Measurements from ENCODE around the gene ITPR1. TPM values are rescaled to one million over a fixed set of nuclear protein-coding genes. Genes with fewer than 3 reads are reported as not detected.

ITPR1 gene
- polyA plus RNA-seq, 1 donor, result 16.4 TPM

DNA sequence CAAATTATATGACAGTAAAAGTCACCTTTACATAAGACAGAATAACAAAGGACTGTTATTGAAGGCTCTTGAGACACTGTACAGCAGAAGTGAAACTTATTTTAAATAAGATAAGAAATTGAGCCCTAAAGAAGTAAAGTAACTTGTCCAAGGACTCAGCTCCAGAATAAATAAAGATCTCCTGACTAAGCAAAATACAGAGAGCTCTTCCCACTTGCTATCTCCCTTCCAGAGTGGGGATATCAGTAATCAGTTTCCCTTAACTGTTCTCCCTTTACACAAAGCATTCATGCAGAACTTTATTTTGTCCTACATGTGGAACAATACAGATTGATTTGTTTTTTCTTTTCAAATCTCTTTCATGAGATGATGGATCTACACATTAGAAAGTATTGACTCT, 356.6 kb downstream of the ITPR1 start:
- no peak for DNase-seq (ENCODE audit: low read depth)

DNA sequence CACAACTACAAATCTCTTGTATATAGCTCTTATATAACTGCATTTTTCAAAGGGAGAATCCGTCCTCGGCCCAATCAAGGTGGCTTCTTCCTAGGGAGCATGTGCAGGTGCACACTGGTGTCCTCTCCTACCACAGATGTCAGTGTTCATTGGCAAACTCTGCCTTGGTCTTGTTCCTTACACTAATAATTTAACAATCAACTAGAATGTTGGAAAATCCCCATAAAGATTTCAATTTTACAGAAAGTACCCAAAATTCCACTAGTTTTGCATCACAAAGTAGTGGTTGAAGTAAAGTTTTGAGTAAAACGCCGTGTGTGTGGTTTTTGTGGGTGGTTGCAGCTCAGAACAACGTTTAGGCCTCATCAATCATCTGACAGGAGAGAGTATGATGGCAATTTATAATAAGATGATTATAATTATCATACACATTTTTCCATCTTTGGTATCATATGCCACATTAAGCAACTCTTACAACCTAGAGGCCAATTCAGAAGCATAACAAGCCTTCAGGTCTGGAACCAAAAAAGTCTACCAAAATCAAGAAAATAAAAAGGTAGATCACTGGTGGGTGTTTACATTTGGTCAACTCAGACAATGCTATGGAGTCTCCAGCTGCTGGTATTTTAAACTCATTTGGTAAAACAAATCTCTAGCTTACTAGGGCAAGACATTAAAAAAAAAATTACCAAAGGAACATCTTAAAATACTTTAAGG, 357.2 kb downstream of the ITPR1 start:
- DNase-seq (ENCODE audit: low read depth), result no peak

- DNase-seq (ENCODE audit: low read depth), result no peak
These were observed 357.7 kb downstream of the ITPR1 start for GRCh38 chr3:4850928-4851265.

- DNase-seq (ENCODE audit: low read depth), result no peak
These were observed 359.9 kb downstream of the ITPR1 start for GRCh38 chr3:4852780-4853748.

DNA sequence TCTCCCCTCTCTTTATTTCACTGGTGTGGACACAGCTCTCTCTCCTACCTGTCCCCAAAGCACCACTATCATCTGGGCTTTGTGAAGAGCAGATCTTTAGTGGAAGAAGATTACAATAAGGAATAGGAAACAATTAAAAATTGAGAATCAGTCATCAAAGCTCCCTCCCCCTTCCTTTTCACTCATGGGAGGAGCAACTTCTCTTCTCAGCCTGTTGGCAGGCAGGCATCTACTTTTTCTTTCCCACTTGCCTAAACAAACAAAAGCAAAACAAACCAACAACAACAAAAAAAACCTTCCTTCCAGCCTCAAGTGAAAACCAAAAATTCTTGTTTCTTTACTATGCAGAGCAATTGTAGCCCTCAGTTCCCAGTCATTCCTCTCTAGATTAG, 360.6 kb downstream of the ITPR1 start:
- DNase-seq (ENCODE audit: low read depth), result no peak

DNA sequence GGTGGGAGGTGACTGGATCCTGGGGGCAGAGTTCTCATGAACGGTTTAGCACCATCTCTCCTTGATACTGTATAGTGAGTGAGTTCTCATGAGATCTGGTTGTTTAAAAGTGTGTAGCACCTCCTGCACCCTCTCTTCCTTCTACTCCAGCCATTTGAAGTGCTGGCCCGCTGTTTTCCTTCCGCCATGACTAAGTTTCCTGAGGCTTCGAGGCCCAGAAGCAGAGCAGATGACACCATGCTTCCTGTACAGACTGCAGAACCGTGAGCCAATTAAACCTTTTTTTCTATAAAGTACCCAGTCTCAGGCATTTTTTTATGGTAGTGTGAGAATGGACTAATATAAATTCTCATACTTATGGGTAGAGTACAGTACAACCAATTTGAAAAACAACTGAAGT, 362.5 kb downstream of the ITPR1 start:
- DNase-seq (ENCODE audit: low read depth), result no peak

GRCh38 chr3:4856136-4856535, 363.0 kb downstream of the ITPR1 start:
- no peak for DNase-seq (ENCODE audit: low read depth)

- DNase-seq (ENCODE audit: low read depth), result no peak
These were observed 363.4 kb downstream of the ITPR1 start for GRCh38 chr3:4856564-4856963.

GRCh38 chr3:4856986-4857385, 363.8 kb downstream of the ITPR1 start:
- DNase-seq (ENCODE audit: low read depth), result no peak

DNA sequence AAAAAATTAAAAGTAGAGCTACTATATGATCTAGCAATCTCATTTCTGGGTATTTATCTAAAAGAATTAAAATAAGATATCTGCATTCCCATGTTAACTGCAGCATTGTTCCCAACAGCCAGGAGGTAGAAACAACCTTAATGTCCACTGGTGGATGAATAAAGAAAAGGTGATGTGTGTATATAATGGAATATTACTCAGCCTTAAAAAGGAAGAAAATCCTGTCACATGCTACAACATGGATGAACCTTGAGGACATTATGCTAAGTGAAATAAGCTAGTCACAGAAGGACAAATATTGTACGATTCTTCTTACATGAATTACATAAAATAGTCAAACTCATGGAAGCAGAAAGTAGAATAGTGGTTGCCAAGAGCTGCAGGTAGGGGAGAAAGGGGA, 366.6 kb downstream of the ITPR1 start:
- DNase-seq (ENCODE audit: low read depth), result no peak

DNA sequence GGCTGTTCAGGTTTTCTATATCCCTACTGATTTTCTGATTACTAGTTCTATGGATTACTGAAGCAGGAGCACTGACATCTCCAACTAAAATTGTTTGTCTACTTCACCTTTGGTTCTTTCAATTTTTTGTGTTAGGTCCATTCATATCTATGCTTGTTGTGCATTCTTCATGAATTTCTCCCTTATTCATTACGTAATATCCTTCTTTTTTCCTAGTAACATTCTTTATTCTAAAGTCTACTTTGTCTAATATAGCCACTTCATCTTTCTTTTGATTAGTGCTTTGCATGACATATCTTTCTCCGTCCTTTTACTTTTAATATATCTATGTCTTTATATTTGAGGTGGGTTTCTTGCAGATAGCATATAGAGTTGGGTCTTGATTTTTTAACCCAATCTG, 369.8 kb downstream of the ITPR1 start:
- DNase-seq (ENCODE audit: low read depth), result no peak

DNA sequence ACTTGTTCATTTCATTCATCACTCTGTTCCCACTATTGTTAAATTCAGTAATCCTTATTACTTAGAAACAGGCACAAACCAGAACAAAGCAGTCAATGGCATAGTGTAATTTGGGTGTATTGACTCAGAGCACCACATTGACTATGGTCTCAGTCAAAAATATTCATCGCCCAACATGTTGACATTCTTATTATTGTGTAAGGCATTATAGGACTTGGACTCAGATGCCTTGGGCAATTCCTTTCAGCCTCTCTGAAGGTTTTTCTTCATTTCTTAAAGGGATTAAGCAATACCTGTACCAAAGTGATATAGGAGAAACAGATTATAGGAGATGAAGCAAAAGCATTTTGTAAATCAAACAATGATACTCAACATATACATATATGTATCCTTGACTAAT, 371.4 kb downstream of the ITPR1 start:
- no peak for DNase-seq (ENCODE audit: low read depth)

- DNase-seq (ENCODE audit: low read depth), result no peak
These were observed 372.6 kb downstream of the ITPR1 start for GRCh38 chr3:4865714-4866113.

- no peak for DNase-seq (ENCODE audit: low read depth)
These were observed 373.7 kb downstream of the ITPR1 start for GRCh38 chr3:4866866-4867265.

GRCh38 chr3:4877173-4877787, 384.1 kb downstream of the ITPR1 start:
- no peak for DNase-seq (ENCODE audit: low read depth)

GRCh38 chr3:4880850-4881249, 387.7 kb downstream of the ITPR1 start:
- no peak for DNase-seq (ENCODE audit: low read depth)

DNA sequence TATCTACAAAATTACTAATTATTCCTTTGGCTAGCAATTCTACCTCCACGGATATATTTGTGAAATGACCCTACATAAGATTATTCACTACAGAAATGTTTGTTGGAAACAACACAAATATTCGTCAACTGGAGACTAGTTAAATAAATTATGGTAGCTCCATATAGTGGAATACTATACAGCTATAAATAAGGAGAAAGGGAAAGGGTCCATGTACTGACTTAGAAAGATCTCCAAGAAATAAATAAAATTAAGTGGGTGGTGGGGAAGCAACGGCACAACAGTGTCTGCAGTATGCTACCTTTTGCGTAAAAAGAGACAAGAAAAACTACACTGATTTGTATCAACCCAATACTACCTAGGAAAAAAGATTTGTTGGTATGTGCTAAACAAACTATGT, 389.4 kb downstream of the ITPR1 start:
- DNase-seq (ENCODE audit: low read depth), result no peak

DNA sequence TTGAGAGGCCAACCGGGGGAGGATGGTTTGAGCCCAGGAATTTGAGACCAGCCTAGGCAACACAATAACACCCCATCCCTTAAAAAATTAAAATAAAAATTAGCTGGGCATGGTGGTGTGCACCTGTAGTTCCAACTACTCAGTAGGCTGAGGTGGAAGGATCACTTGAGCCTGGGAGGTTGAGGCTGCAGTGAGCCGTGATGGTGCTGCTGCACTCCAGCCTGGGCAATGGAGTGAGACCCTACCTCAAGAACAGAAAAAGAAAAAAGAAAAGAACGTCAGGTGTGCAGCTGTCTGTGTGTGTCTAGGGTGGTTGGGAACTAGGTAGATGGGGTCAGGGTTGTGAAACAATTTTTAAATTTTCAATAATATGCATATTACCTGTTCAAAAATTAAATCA, 389.9 kb downstream of the ITPR1 start:
- no peak for DNase-seq (ENCODE audit: low read depth)

- DNase-seq (ENCODE audit: low read depth), result no peak
These were observed 391.7 kb downstream of the ITPR1 start for GRCh38 chr3:4884888-4885287.

GRCh38 chr3:4885316-4885715, 392.2 kb downstream of the ITPR1 start:
- DNase-seq (ENCODE audit: low read depth), result no peak

DNA sequence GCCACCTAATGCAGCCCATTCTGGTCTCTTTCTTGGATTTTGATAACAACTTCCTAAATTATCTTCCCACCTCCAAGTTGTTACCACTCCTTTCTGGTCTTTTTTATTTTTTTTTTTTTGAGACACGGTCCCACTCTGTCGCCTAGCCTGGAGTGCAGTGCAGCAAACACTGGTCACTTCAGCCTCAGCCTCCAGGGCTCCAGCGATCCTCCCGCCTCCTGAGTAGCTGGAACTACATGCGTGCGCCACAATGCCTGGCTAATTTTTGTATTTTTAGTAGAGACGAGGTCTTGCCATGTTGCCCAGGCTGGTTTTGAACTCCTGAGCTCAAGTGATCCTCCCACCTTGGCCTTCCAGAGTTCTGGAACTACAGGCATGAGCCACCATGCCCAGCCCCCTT, 393.3 kb downstream of the ITPR1 start:
- DNase-seq (ENCODE audit: low read depth), result no peak

DNA sequence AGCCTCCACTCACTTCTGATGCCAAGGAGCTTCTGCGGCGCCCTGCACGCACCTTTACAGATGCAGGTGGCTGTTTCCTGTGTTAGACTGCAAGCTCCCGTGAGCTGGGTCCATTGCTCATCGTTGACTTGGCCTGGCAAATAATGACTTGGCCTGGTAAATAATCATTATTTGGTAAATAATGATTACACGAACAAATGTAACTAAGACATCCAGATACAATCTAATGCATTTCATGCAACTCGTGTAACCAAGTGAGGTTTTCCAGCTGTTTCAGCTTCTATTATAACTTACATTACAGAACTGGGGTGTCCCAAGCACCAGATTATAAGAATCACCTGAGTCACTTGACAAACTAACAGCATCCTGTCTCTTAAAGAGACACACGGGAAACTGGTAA, 394.0 kb downstream of the ITPR1 start:
- no peak for DNase-seq (ENCODE audit: low read depth)
